Keratinocyte (primary cell): ENCODE measurements around the gene STIM1.

Source experiments
- EZH2 ChIP-seq: IDR thresholded peaks from one replicate; pipeline ENCODE4 v1.6.1; 2012; ENCODE audit warnings: inconsistent platforms, mild to moderate bottlenecking, low read length, moderate library complexity
- TF ChIP-seq, protein P1 (sequence below), 3 experiments: IDR thresholded peaks in 1 of 3; conservative IDR thresholded peaks in 1 of 3; optimal IDR thresholded peaks in 1 of 3; 2 replicates in 2 of 3; 3 replicates in 1 of 3; pipeline versions ENCODE3 to v1.5.1; 2011; ENCODE audit warnings: low read length in 3 of 3, mild to moderate bottlenecking in 3 of 3, moderate library complexity in 2 of 3, control low read depth in 1 of 3, inconsistent platforms in 1 of 3; ENCODE audit not compliant: insufficient read depth in 2 of 3; ENCODE audit errors: extremely low read depth in 1 of 3

DNA sequence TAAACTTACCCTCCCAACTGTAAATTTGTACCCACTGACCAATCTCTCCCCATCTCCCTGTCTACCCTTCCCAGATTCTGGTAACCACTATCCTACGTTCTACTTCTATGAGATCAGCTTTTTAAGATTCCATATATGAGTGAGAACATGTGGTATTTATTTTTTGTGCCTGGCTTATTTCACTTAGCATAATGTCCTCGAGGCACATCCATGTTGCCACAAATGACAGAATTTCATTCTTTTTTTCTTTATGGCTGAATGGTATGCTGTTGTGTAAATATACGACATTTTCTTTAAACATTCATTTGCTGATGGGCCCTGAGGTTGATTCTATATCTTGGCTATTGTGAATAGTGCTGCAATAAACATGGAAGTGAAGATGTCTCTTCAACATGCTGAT lies 164.4 kb downstream of the STIM1 start:
- TF ChIP-seq, protein P1, sequence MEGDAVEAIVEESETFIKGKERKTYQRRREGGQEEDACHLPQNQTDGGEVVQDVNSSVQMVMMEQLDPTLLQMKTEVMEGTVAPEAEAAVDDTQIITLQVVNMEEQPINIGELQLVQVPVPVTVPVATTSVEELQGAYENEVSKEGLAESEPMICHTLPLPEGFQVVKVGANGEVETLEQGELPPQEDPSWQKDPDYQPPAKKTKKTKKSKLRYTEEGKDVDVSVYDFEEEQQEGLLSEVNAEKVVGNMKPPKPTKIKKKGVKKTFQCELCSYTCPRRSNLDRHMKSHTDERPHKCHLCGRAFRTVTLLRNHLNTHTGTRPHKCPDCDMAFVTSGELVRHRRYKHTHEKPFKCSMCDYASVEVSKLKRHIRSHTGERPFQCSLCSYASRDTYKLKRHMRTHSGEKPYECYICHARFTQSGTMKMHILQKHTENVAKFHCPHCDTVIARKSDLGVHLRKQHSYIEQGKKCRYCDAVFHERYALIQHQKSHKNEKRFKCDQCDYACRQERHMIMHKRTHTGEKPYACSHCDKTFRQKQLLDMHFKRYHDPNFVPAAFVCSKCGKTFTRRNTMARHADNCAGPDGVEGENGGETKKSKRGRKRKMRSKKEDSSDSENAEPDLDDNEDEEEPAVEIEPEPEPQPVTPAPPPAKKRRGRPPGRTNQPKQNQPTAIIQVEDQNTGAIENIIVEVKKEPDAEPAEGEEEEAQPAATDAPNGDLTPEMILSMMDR (optimal IDR thresholded peaks at IDR 0.05 in 1 of 3, IDR thresholded peaks at IDR 0.05 in 1 of 3, conservative IDR thresholded peaks at IDR 0.05 in 1 of 3; ENCODE audit: extremely low read depth in 1 of 3, insufficient read depth in 2 of 3, low read length in 3 of 3), result no peak
- TF ChIP-seq EZH2, result no peak
